Measurements from ENCODE around the gene KLHL18. TPM values are rescaled to one million over a fixed set of nuclear protein-coding genes. Genes with fewer than 3 reads are reported as not detected.

The KLHL18 gene
- polyA plus RNA-seq, 3 donors from 2014 or later: 11.7 to 21.1 (median 15.4) TPM

- no peaks in the 10 kb centered on the region for H3K9me3 Mint-ChIP-seq
- peaks cover 3 to 7% (median 4%) of the 10 kb centered on the region in 3 donors for H3K27me3 Mint-ChIP-seq (ENCODE audit: low read depth in 3 of 3)
- no peak for DNase-seq
- peaks cover 33 to 57% of the 10 kb centered on the region in 2 donors for H3K4me1 Mint-ChIP-seq
- H3K27ac Mint-ChIP-seq: peak overlapping the region in 3 of 6 donors; percentile 35 to 80 (median 78)
- peaks cover 0 to 3% (median 0%) of the 10 kb centered on the region in 3 donors for H3K36me3 Mint-ChIP-seq
- H3K4me3 Mint-ChIP-seq: no peak overlapping the region
Measured at GRCh38 chr3:47385796-47386195, 103.1 kb downstream of the KLHL18 start.

- H3K27ac Mint-ChIP-seq: peak overlapping the region in 1 of 6 donors; percentile 20
- peaks cover 0 to 3% (median 0%) of the 10 kb centered on the region in 3 donors for H3K36me3 Mint-ChIP-seq
- no peak for DNase-seq
- H3K9me3 Mint-ChIP-seq: no peaks in the 10 kb centered on the region
- H3K27me3 Mint-ChIP-seq (ENCODE audit: low read depth in 3 of 3): no peaks in the 10 kb centered on the region
- peaks cover 29 to 62% of the 10 kb centered on the region in 2 donors for H3K4me1 Mint-ChIP-seq
- no peak overlapping the region for H3K4me3 Mint-ChIP-seq
Measured at GRCh38 chr3:47392933-47393332, 110.2 kb downstream of the KLHL18 start.

- H3K36me3 Mint-ChIP-seq: peaks cover 0 to 3% (median 0%) of the 10 kb centered on the region in 3 donors
Measured at GRCh38 chr3:47394140-47394870, 111.6 kb downstream of the KLHL18 start.

GRCh38 chr3:47394881-47395280 lies 112.1 kb downstream of the KLHL18 start:
- Mint-ChIP-seq H3K9me3 (no peaks in the 10 kb centered on the region), H3K4me1 (peaks cover 35 to 71% of the 10 kb centered on the region in 2 donors), H3K4me3 (peak overlapping the region in 1 of 5 donors; percentile 19), H3K27ac (peak overlapping the region in 3 of 6 donors; percentile 5 to 68 (median 20)), H3K27me3 (ENCODE audit: low read depth in 3 of 3) (peaks cover 0 to 3% (median 0%) of the 10 kb centered on the region in 3 donors), H3K36me3 (peaks cover 0 to 3% (median 0%) of the 10 kb centered on the region in 3 donors)
- no peak for DNase-seq

More at GRCh38 chr3:47394140-47394870, 111.6 kb downstream of the KLHL18 start:
- Mint-ChIP-seq H3K9me3 (no peaks in the 10 kb centered on the region), H3K27me3 (ENCODE audit: low read depth in 3 of 3) (peaks cover 0 to 1% (median 0%) of the 10 kb centered on the region in 3 donors), H3K4me1 (peaks cover 32 to 65% of the 10 kb centered on the region in 2 donors), H3K27ac (peak overlapping the region in 5 of 6 donors; percentile 7 to 76 (median 58)), H3K4me3 (peak overlapping the region in 1 of 5 donors; percentile 28)
- no peak for DNase-seq

Other genes with a start within 250 kb of the KLHL18 start
- 10 to 100 TPM in 1 of 3 donors, 1 to 10 TPM in 2; 7.4 to 27.0 (median 8.2) TPM for gene SETD2, start 118.8 kb upstream of the KLHL18 start, polyA plus RNA-seq
- gene KIF9, start 145 bp upstream of the KLHL18 start, polyA plus RNA-seq: 1 to 10 TPM; 2.2 to 8.3 (median 4.1) TPM
- gene PTPN23, start 98.1 kb downstream of the KLHL18 start, polyA plus RNA-seq: 1 to 10 TPM in 1 of 3 donors, under 1 TPM in 2; 0.62 to 7.1 (median 0.68) TPM
- gene SCAP, start 193.0 kb downstream of the KLHL18 start, polyA plus RNA-seq: 10 to 100 TPM; 33.4 to 59.2 (median 38.8) TPM
- 10 to 100 TPM; 51.9 to 68.9 (median 59.1) TPM for gene ELP6, start 230.8 kb downstream of the KLHL18 start, polyA plus RNA-seq